Glomerular visceral epithelial cell (primary cell): Measurements from ENCODE around the gene FANCE.

Experiments used
- DNase-seq: peaks from one replicate; pipeline ENCODE4 v3.0.0-alpha.2; 2016; ENCODE audit errors: extremely low spot score

The FANCE gene

DNA sequence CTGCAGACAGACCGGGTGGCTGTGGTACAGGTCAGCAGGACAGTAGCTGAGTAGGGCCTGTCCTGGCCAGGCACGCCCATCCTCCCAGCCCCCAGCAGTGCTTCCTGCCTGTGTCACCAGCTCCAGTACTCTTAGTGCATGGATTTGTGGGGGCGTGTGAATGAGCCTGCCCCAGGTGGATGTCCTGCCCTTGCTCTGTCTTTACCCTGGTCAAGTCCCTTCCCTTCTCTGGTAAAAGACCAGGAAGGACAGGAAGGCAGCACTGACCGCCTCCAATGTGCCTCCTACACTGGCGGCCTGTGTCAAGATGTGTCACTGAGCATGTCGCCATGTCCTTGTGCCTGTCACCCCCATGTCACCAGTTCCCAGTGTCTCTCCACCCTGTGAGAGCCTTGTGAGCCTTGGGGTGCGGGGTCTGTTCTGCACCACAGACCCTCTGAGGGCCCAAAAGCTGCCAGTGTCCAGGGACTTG lies 32.8 kb downstream of the FANCE start:
- DNase-seq, result peak; percentile 58

DNA sequence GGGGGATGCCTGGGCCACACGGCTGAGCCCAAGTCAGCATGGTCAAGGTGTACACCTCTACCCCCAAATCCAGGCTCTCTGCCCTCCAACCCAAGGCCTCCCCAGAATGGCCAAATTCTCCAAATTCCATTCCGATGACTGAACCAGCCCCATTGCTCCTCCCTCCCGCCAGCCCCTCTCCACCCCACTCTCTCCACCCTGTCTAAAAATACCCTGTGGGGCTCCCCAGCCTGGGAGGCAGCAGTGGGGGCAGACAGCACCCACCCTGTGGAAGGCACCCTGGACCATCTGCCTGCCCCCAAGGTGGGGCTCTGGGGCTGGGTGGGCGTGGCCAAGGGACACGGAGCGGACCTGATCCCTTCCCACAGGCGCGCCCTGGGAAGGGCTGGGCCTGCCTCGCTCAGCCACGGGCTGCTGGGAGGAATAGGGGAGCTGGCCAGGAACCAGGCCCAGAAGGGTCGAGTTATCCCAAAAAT lies 33.3 kb downstream of the FANCE start:
- DNase-seq, result peak; percentile 69

DNA sequence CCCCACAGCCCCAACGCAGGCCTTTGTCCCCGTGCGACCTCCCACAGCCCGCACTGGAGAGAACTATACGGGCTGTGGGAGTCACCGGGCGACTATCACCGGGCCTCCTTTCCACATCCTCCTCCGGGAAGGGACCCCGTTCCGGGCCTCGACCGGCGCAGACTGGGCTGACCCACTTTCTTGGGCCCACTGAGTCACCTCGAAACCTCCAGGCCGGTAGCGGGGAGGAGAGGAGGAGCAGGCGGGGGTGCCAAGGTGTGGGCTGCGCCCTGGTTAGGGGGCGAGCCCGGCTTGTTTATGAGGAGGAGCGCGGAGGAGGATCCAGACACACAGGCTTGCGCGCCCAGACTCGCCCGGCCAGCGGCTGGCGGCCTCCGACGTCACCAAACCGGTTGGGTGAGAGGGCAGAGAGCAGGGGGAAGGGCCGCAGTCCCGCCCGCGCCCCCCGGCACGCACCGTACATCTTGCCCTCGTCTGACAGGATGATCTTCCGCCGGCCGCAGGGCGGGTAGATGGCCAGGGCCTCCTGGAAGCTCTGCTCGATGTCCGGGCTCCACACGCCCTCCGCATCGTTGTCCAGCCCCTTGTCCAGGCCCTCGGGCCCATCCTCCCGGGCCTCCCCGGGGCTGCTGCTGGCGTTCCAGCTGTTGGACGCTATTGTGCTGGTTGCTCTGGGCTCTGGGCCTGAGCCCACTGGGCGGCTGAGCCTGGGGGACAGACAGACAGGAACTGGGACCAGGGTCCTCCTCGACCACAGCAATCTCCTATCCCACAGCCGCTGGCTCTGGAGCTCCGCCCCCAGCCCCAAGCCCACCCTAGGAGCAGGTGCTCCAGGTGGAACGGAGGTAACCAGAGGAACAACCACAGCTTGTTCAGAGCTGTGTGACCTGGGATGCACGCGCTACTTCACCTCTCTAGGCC lies 34.1 kb downstream of the FANCE start:
- DNase-seq, result no peak

DNA sequence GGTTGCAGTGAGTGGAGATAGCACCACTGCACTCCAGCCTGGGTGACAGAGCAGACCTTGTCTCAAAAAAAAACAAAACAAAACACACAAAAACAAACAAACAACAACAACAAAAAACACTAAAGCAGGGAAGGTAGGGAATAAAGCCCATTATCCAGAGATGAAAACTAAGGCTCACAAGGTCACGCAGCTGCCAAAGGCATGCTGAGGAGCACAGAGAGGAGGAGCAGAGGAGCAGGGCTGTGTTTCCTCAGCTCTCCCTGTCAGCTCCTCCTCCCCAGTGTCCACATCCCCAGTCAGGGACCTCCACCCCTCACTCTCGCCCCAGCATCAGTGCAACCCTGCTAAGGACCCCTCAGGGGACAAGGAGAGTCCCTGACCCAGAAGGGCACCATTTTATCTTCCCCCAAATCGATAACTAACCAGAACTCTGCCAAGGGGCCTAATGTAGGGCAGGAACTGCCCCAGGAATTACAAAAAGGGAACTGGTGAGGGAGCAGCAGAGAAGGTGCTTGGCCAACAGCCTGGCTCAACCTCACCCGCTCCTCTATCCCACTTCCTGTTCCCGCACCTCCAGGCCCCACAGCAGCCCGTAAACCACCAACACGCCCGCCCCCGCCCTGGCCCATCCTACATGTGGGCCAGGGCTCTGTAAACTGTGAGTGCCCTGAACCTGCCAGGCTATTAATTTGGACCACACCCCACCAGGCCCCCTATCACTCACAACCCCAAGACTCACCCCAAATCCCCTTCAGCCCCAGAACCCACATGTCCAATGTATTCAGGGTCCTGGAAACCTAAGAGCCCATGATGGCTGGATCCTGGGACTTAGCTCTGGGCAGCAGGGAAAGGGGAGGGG lies 35.7 kb downstream of the FANCE start:
- DNase-seq, result peak; percentile 54

DNA sequence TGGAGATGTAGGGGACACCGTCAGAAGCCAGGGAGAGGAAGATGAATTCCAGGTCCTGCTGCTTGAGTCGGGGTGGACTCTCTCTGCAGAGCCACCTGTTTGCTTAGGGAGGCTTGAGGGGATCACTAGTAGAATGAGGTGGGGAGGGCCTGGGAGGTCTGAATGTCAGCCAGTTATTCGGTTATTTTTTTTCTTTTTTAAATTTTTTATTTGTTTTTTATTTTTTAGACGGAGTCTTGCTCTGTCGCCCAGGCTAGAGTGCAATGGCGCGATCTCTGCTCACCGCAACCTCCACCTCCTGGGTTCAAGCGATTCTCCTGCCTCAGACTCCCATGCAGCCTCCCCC lies 36.4 kb downstream of the FANCE start:
- no peak for DNase-seq

DNA sequence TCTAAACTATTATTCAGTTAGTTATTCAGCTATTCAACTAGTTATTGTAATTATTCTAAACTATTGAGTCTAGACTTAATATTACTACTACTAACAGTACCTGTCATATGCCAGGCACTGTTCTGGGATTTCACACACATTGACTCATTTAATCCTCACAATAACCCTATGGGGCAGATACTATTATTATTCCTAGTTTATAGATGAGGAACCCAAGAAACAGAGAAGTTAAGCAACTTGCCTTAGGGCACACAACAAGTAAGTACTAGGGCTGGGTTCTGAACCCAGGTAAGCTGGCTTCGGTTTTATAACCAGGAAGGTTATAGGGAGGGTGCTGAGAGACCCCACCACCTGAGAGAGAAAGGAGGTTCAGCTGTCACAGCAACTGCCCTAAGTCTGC lies 36.9 kb downstream of the FANCE start:
- DNase-seq, result no peak

DNA sequence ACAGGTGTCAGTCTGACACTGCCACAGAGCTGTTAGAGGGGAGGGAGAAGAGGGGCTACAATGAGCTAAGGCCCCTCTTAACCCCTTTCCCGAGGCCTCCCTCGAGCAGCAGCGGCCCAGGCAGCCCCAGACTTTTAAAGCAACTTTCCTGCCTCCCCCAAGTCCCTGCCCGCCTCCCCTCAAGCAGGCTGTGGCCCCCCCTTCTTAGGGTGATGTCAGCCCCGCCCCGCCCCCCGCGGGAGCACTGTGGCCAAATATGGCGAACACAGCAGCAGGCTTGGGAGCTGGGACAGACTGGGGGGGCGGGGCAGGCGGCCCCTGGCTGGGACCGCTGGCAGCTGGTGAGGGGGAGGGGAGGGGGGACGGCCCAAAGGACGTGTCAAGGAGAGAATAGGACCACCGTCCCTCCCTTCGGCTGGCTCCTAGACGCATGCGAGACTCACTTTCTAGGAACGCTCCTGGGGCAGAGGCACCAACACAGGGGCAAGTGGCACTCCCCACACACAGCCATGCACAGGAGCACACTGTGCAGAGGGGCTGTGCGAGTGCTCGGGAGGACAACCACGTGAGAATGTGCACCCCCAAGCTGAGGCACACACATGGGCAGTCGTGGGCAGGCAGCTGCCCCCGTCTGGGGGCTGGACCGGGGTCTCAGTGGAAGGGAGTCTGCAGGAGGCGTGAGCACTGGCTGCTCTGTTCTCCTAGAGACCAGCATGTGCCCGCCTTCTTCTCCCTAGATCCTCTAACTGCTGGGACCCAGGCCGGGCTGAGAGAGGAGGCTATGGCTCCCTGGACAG lies 38.1 kb downstream of the FANCE start:
- DNase-seq, result no peak

DNA sequence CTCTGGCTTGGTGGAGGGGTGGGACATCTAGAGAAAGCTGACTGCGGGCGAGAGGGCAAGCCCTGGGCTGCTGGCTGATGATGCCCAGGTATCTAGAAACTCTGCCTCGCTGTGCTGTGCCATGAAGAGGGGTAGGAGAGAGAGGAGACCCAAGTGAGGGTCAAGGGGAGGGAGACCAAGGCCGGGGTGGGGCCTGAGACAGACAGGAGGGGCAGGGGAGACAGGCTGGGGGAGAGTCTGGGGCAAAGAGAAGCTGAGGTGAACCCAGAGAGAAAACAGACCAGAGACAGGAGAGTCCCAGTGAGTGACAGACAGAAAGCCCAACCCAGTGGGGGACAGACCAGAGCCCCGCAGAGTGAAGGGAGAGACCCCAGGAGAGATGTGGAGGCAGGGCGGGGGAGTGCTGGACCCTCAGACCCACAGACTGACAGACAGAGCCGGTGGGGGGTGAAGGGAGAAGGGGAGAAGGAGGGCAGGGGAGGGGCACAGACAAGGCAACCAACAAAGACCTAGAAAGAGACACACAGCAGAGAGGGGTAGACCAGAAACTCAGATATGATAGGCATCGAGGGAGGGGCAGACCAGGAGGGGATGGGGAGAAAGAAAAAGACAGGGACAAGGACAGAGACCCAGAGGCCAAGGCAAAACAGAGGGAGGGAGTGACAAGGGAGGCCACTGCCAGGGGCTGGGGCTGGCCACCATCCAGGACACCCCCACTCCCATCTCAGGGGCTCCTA lies 38.9 kb downstream of the FANCE start:
- no peak for DNase-seq

DNA sequence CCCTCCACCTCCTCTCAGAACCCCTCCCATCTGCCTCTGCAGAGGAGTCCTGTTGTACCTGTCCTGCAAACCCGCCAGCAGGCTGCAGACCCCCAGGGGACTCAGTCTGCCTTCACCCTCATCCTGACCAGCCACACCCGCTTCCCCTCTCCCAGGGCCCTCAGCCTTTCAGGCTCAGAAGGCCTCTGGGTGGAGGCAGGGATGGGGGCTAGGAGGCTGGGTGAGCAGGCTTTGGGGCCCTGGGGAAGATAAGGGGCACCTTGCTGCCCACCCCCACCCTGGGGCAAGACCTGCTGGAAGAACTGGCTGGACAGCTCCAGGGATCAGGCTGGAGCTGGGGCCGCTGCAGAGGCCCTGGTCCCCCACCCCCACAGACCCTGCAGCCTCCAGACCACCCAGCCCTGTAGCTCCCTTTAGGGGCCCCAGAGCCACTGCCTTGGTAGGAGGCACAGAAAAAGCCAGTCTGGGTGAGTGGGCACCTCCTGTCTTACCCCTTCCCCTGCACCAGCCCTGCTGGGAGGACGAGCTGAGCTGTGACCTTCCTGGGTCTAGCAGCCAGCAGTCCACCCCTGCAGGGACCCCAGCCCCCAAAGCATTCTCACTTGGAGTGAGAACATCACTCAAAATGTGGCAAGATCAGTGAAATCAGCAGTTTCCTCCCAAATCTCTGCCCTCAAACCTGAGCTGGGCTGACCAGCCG lies 39.6 kb downstream of the FANCE start:
- DNase-seq, result no peak

DNA sequence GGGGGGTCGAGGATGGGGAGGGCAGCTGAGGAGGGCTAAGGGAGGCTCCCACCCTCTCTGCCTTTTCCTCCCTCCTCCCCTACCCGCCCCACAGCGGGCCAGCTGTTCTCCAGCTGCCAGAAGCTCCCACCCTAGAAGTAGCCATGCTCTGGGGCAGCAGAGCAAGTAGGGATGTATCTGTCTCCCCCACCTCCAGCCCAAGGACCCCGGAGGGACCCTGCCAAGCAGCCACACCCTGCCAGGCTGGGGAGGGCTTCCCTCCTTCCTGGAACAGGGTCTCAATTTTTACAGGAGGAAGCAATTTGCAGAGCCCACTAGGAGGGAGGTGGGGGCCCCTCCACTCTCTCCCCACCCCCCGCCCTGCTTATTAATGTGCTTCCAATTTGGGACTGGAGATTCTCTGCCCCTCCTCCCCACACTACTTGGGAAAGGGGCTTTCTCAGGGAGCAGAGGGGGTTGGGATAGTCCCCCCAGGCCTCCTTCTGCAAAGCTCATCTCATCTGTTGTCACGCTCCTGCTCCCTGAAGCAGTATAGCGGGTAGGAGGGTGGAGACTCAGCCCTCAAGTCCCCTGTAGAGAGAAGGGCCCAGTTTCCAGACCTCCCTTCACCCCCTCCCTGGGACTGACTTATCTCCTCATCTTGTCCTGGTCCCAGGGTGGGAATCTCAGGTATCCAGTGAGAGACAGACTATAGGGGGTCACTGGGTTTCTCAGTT lies 40.3 kb downstream of the FANCE start:
- DNase-seq, result no peak

DNA sequence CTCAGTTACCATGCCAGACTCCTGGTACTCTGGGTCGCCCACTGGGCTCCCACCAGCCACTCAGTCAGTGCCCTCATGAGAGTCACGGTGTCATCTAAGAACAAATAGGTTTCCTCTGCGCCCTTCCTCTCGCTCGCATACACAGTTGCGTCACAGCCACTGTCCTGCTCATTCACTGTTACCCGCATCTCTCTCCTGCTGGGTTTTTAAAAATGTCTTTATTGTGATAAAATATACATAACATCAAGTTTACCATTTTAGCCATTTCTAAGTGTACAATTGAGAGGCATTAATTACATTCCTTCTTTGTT lies 40.8 kb downstream of the FANCE start:
- DNase-seq, result no peak

DNA sequence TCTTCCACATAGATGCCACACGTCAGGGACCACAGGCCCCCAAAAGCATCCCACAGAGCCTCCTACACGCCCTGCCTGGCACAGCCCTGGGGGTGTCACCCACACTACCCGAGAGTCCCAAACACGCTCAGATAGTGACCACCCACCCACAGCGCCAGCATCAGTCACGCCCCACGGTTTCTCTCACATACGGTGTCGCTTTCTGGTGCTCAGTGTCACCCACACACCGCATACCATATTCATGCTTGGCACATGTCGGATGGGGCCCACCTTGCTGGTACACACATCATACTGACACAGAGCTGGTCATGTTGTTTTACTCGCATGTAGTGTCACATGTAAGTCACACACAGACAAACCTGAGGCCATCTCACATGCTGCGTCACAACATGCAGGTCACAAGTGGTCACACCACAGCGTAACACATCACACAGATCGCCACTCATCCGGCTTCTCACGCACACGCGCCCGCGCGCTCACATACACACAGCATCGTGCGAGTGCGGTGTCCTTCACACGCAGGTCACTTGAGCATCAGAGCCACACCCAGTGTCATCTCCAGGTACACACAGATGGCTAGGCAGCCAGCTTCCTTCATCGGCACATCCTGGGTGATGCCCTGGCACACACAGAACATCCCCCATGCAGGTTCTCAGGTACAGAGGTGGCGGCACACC lies 41.3 kb downstream of the FANCE start:
- DNase-seq, result no peak

DNA sequence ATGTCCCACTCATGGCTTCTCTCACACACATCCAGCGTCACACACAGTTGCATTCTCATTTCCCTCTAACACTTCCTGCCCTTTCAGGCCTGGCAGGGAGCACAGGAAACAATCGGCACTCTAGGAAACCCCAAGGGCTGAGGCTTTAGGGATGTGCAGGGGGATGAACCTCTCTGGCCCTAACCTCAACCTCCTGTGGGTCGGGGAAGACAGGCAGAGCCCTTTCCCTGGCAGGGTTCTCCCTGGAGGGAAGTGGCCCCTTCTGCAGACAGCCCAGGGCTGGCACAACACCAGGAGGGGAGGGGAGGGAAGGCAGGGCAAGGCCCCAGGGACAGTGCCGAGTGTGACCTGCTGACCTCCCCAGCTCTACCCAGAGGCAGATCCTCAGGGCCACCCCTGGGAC lies 42.0 kb downstream of the FANCE start:
- peak; percentile 26 for DNase-seq

DNA sequence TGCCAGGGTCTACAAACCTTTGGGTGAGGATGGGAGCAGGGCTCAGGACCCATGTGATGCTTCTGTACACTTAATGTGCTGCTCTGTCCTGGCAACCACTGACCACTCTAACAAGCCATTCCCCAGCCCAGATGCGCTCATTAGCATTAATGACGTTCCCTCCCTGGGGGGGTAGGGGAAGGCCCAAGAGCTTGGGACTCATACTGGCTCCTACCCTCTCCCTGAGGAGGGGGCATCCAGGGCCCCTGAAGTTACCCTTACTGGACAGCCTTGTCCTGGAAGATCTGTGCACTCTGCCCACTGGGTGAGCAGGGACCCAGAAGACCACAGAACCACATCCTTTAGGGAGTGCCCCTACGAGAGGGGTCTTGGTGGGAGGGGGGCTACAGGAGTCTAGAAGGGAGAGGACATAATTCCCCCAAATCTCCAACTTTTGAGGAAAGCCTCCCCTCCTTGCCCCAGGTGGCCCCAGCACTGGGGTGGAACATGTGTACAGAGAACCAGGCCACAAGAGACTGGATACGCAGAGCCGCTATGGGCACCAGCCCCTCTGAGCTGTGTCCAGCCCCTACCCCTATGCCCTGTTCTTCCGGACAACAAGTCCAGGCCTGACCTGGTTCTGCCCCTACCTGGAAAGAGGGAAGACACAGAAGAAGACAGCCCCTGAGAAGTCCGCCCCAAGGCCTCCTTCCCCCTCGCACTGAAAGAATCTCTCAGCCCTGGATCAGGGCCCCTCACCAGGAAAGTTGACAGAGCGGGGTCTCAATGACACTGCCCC lies 43.3 kb downstream of the FANCE start:
- no peak for DNase-seq

DNA sequence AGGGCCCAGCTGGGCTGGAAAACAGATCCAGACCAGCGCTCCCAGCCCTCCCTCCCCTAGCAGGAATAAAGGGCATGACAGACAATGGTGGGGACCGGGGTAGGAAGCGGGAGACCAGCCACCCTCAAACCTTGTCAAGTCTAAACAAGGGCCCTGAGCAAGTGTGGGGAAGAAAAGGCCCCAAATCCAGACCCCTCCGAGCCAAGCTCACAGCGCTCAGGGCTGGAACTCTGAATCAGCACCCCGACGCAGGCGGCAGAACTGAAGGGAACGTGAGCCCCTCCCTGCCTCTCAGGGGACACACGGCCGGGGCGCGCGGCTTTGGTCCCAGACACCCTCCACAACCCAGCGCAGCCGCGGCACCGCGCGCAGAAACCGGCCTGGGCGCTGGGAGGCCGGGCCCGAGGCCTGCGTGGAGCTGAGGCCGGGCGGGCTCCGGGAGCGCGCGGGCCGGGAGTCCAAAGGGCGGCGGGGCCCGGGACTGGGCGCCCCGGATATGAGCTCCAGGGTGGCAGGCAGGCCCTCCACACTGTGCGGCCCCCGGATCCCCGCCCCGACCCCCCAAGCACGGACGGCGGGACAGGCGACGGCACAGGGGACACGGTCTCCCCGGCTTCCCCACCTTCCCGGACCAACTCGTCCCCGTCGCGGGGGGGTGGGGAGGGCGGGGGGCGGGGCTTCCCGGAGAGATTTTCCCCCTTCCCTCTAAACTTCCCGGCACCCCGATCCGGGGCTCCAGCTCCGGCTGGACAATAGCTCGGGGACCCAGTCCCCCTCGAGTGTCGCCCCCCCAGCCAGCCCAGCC lies 44.1 kb downstream of the FANCE start:
- DNase-seq, result peak; percentile 45

DNA sequence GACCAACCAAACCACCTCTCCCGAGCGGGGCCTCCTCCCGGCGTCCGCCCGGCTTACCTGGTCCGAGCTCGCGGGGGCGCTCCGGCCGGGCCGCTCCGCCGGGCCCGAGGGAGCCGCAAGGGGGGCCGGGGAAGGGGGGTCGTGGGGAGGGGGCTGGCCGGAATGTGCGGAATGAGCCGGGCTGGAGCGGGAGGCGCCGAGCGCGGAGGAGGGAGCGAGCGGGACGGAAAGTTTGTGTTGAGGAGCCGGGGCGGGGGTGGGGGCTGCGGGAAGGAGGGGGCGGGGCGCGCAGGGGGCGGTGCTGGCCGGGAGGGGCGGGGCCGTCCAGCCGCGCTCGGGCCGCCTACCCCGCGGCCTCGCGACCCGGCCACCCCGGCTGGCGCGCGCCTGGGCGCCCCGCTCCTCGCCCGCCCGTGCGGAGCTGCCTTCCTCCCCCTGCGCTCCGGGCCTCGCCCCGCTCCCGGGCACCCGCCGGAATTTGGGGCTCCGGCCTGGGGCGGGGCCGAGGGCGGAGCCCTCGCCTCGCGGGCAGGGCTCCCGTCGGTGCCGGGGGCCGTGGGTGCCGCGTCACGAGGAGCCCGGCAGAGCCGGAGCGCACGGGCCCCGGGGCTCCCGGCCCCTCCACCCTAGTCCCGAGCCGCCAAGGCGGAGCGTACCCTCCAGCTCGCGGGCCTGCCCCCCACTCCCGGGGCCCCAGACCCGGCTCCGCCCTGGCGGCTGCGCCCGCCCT lies 44.9 kb downstream of the FANCE start, which contains the start of gene TEAD3:
TSS of gene TEAD3 (minus strand) at position 239 of the 730 bp plus-strand sequence.
- peak; percentile 82 for DNase-seq
